GM18909 (cell line): Measurements from ENCODE around the gene CHRM4.

Source experiments
- ATAC-seq: cut with Tn5 transposase; IDR thresholded peaks from one replicate; pipeline ENCODE4 v1.9.1; 2021; ENCODE audit warnings: mild to moderate bottlenecking; ENCODE audit not compliant: unreplicated experiment, poor library complexity

Gene CHRM4

GRCh38 chr11:46351606-46352005 is 40.0 kb downstream of the CHRM4 start:
- ATAC-seq, result no peak

GRCh38 chr11:46351148-46351547 is 40.4 kb downstream of the CHRM4 start:
- ATAC-seq, result no peak

GRCh38 chr11:46350695-46351094 is 40.9 kb downstream of the CHRM4 start:
- ATAC-seq, result no peak

- no peak for ATAC-seq
Measured at GRCh38 chr11:46348566-46349401, 42.8 kb downstream of the CHRM4 start.

- ATAC-seq, result no peak
Measured at GRCh38 chr11:46347637-46348311, 43.8 kb downstream of the CHRM4 start.

- ATAC-seq, result peak; percentile 66
Measured at GRCh38 chr11:46346886-46347636, 44.5 kb downstream of the CHRM4 start, which contains the start of gene DGKZ. Gene DGKZ (plus strand): TSS chr11:46347463. CDS start chr11:46347660, 197 bp downstream.

- no peak for ATAC-seq
Measured at GRCh38 chr11:46345881-46346484, 45.6 kb downstream of the CHRM4 start.

- no peak for ATAC-seq
Measured at GRCh38 chr11:46345131-46345597, 46.4 kb downstream of the CHRM4 start.

- ATAC-seq, result no peak
Measured at GRCh38 chr11:46343520-46343919, 48.1 kb downstream of the CHRM4 start.

- ATAC-seq, result no peak
Measured at GRCh38 chr11:46342239-46342638, 49.3 kb downstream of the CHRM4 start.

- no peak for ATAC-seq
Measured at GRCh38 chr11:46341454-46341853, 50.1 kb downstream of the CHRM4 start.

GRCh38 chr11:46339816-46340215 is 51.8 kb downstream of the CHRM4 start:
- no peak for ATAC-seq

GRCh38 chr11:46338988-46339666 is 52.4 kb downstream of the CHRM4 start:
- no peak for ATAC-seq

GRCh38 chr11:46338636-46338987 is 53.0 kb downstream of the CHRM4 start:
- no peak for ATAC-seq

GRCh38 chr11:46337626-46338345 is 53.8 kb downstream of the CHRM4 start:
- ATAC-seq, result no peak

- no peak for ATAC-seq
Measured at GRCh38 chr11:46336563-46337180, 54.9 kb downstream of the CHRM4 start.

- no peak for ATAC-seq
Measured at GRCh38 chr11:46335890-46336562, 55.5 kb downstream of the CHRM4 start.

GRCh38 chr11:46335271-46335670 is 56.3 kb downstream of the CHRM4 start:
- ATAC-seq, result no peak
